CD4-positive, alpha-beta T cell treated with Interleukin-1 beta for 1 hour (primary cell): ENCODE measurements around the gene TMEM242.
"Not testable (repeated sequence)": the region's sequence is repeated elsewhere in the genome, so short reads cannot be mapped to it uniquely, and the experiment has no call there.

ENCODE experiments used
- DNase-seq, 2 donors: peaks; one replicate each; pipeline ENCODE4 v3.0.0-alpha.2; 2020 to 2022

Gene TMEM242

DNA sequence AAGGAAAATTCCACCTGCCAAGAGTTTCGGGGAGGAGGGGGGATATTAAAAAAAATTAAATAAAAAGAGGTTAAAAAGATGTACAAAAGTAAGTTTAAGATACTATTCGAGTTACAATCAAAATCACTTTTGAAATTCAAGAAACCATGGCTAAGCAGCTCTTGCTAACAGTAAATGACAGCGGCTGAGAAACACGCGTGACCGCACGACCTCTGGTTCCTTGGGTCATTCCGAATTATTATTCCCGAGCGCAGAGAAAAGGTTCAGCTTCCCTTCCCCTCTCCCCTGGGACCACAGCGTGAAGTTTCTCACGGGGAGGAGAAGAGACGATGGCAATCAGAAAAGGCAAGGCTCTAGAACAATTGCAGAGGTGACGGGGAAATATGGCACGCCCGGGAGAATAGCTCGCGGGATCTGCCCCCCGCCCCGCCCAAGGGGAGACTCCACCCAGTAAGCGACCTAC, 496 bp downstream of the TMEM242 start:
- DNase-seq, result peak in 1 of 2 donors; percentile 80

GRCh38 chr6:157316871-157317814, 6.2 kb downstream of the TMEM242 start:
- peak in 1 of 2 donors; percentile 60 for DNase-seq

DNA sequence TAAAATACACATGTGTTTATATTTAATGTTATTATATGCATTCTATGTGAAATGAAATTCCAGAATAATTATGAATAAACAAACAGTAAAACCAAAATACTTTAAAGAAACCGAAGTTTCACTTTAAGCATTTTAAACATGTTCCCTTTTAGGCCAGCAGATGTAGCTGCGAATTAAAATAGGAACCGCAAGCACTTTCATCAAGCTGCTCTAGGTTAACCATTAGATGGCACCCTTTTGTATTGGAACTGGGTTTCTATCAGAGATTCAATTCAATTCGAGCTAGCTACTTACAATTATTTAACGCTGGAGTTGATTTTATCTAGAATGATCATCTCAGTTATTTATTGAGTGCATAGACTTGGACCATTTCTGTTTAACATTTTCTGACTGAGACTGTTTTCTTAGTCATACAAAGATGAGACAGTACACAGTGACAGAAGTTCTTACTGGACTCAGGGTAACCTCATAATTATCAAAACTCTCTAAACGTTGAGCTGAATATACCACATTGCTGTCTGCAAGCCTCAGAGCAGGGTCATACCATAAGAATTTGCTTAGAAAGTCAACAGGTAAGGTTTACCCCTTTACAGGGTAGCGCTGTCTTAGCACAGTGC, 8.5 kb downstream of the TMEM242 start:
- peak; percentile 16 to 66 for DNase-seq

- no peak for DNase-seq
Measured at GRCh38 chr6:157313531-157314467, 9.5 kb downstream of the TMEM242 start.

GRCh38 chr6:157312757-157313156, 10.6 kb downstream of the TMEM242 start:
- DNase-seq, result no peak

DNA sequence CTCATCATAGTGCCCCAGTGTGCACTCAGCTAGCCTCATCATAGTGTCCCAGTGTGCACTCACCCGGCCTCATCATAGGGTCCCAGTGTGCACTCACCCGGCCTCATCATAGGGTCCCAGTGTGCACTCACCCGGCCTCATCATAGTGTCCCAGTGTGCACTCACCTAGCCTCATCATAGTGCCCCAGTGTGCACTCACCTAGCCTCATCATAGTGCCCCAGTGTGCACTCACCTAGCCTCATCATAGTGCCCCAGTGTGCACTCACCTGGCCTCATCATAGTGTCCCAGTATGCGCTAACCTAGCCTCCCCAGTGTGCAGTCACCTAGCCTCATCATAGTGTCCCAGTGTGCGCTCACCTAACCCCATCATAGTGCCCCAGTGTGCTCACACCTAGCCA, 12.6 kb downstream of the TMEM242 start:
- not testable (repeated sequence) for DNase-seq

DNA sequence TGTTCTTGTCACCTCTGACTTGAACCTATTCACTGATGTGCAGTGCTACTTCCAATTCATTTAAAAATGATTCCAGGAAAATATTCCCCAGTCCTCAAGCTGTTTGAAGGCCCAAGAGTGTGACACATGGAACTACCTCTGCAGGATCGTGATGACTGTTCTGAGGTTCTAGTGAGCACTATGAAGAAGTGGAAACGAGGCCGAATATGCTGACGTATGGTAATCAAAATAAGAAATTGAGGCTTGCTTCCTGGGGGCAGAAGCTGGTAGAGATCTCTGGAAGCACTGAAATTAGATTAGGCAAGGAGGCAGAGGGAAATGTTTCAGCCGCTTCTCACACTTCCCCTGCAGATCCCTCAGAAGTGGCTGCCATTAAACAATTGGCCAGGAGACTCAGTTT, 15.7 kb downstream of the TMEM242 start:
- no peak for DNase-seq

- DNase-seq, result no peak
Measured at GRCh38 chr6:157305670-157306653, 17.4 kb downstream of the TMEM242 start.

GRCh38 chr6:157304899-157305663, 18.2 kb downstream of the TMEM242 start:
- DNase-seq, result no peak

DNA sequence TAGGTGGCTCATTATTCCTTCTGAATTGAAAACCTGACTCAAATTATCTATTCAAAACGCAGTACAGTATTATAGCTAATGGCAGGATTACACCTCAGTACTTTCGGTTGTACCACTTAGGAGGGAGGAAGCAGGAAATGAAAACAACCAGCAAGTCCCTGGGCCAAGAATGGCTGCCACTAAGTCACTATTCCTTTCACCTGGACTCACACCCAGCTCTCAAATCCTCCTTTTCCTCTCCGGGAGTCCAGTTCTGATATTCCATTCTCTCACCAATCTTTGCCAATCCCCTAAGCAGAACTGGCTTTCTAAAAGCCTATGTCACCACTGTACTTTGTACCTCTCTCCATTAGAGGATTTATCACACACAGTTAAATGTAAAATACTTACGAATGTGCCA, 20.6 kb downstream of the TMEM242 start:
- no peak for DNase-seq

- no peak for DNase-seq
Measured at GRCh38 chr6:157300436-157300835, 22.9 kb downstream of the TMEM242 start.

- no peak for DNase-seq
Measured at GRCh38 chr6:157300006-157300405, 23.3 kb downstream of the TMEM242 start.

GRCh38 chr6:157298216-157298724, 25.0 kb downstream of the TMEM242 start:
- no peak for DNase-seq

- no peak for DNase-seq
Measured at GRCh38 chr6:157294654-157295053, 28.7 kb downstream of the TMEM242 start.

DNA sequence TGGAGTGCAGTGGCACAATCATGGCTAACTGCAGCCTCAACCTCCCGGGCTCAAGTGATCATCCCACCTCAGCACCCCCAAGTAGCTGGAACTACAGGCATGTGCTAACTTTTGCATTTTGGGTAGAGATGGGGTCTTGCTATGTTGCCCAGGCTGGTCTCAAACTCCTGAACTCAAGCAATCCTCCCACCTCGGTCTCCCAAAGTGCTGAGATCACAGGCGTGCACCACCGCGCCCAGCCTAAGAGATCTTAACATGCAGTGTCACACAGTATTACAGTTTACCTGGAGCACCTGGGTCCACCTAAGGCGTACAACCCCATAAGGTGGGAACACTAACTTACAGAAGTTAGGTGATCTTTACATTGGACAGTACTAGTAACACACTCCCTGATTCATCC, 29.5 kb downstream of the TMEM242 start:
- no peak for DNase-seq

- DNase-seq, result no peak
Measured at GRCh38 chr6:157292202-157292601, 31.1 kb downstream of the TMEM242 start.

- DNase-seq, result no peak
Measured at GRCh38 chr6:157291356-157291755, 32.0 kb downstream of the TMEM242 start.

DNA sequence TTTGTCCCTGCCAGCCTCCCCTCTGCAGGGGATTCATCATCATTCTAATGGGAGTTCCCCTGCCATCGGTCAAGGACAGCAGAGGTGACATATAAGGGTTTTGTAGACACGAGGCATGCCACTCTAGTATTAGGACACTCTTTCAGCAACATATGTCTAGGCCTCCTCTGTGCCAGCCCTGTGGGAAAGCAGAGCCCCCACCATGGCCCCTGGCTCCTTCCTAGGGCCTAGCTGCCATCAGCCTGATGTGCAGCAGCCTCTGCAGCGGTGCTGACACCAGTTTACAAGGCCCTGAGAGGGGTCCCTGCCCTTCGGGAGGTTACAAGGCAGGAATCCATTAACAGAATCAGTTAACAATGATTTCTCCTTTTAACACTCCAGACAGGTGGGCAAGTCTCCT, 32.5 kb downstream of the TMEM242 start:
- DNase-seq, result no peak

DNA sequence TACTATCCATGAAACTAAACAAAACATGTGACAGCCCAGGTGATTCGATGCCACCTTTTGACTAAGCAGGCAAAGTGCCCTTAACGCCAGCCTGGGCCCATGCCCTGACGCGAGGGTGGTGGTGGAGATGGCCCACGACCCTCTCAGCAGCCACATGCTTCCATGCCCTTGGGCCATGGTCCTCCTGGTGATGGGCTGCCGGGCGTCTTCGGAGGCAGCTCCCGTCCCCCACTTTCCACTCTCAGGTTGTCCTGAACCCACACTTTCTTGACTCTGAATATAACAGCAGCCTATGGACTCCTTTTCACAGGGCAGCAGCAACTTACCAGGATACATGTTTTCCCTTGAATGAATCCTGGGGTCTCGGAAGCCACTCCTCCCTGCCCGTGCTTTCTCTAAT, 33.6 kb downstream of the TMEM242 start:
- DNase-seq, result no peak

DNA sequence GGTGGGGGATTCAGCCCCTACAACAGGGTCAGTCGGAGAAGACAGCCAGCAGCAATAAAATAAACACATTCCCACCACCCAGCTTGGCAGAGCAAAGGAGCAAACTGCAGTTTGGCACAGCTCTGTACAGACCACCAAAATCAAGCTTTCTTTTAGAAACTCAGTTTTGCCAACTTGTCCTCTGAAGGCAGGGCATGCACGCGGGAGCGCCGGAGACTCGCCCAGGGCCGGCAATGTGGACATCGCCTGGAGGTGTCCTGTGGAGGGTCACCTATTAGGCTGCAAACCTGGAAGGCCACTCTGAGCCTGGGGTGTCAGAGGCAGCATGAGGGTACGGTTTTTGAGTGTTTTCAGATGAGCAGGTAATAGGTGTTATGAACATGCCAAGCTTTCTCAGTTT, 34.7 kb downstream of the TMEM242 start:
- DNase-seq, result no peak

- no peak for DNase-seq
Measured at GRCh38 chr6:157287923-157288322, 35.4 kb downstream of the TMEM242 start.
